Type B pancreatic cell (in vitro differentiated cells): Measurements from ENCODE around the gene PMAIP1. TPM values are rescaled to one million over a fixed set of nuclear protein-coding genes. Genes with fewer than 3 reads are reported as not detected.

Experiments used
- DNase-seq: peaks from one replicate; pipeline ENCODE4 v3.0.0; 2021; ENCODE audit warnings: mixed read lengths; ENCODE audit not compliant: unreplicated experiment; ENCODE audit errors: extremely low spot score
- H3K27ac Mint-ChIP-seq: 2 replicates; pipeline ENCODE4 v1.8.0; 2021; ENCODE audit warnings: mild to moderate bottlenecking, mixed read lengths
- H3K27me3 Mint-ChIP-seq: 2 replicates; pipeline ENCODE4 v1.8.0; 2021; ENCODE audit warnings: mixed read lengths
- H3K36me3 Mint-ChIP-seq: 2 replicates; pipeline ENCODE4 v1.8.0; 2021; ENCODE audit warnings: mixed read lengths
- H3K4me1 Mint-ChIP-seq: one replicate; pipeline ENCODE4 v1.8.0; 2021; ENCODE audit warnings: mixed read lengths; ENCODE audit not compliant: unreplicated experiment
- H3K4me3 Mint-ChIP-seq: 2 replicates; pipeline ENCODE4 v1.8.0; 2021; ENCODE audit warnings: mild to moderate bottlenecking, mixed read lengths
- H3K9me3 Mint-ChIP-seq: 2 replicates; pipeline ENCODE4 v1.8.0; 2021; ENCODE audit warnings: mixed read lengths
- CTCF ChIP-seq: fragments of 200-600 bp; sonication (generic); conservative IDR thresholded peaks from 2 replicates; pipeline ENCODE4 v1.5.0; 2021; ENCODE audit warnings: antibody characterized with exemption, mild to moderate bottlenecking
- total RNA-seq: library from RNA; stranded (reverse); gene quantifications from 2 replicates; pipeline ENCODE4 v1.2.1, GENCODE V29; 2021; ENCODE audit warnings: low replicate concordance

PMAIP1 gene
- total RNA-seq, 1 donor from 2014 or later = 16.5 TPM

- Mint-ChIP-seq H3K36me3 (no peaks in the 10 kb centered on the region), H3K27me3 (no peaks in the 10 kb centered on the region), H3K4me3 (no peak overlapping the region), H3K27ac (no peak overlapping the region), H3K4me1 (peaks cover 4% of the 10 kb centered on the region), H3K9me3 (peaks cover 4% of the 10 kb centered on the region)
- no peak for DNase-seq
- TF ChIP-seq CTCF = no peak
Observed at GRCh38 chr18:59942601-59943000, 42.8 kb downstream of the PMAIP1 start.

GRCh38 chr18:59945544-59945943 lies 45.7 kb downstream of the PMAIP1 start:
- Mint-ChIP-seq H3K27me3 (no peaks in the 10 kb centered on the region), H3K9me3 (peaks cover 4% of the 10 kb centered on the region), H3K4me3 (no peak overlapping the region), H3K36me3 (no peaks in the 10 kb centered on the region), H3K4me1 (no peaks in the 10 kb centered on the region), H3K27ac (no peak overlapping the region)
- DNase-seq = no peak
- TF ChIP-seq CTCF = no peak

- no peak for DNase-seq
- Mint-ChIP-seq H3K9me3 (peaks cover 4% of the 10 kb centered on the region), H3K27me3 (no peaks in the 10 kb centered on the region), H3K4me1 (no peaks in the 10 kb centered on the region), H3K4me3 (no peak overlapping the region), H3K36me3 (no peaks in the 10 kb centered on the region), H3K27ac (no peak overlapping the region)
- no peak for TF ChIP-seq CTCF
Observed at GRCh38 chr18:59950215-59950944, 50.6 kb downstream of the PMAIP1 start.

GRCh38 chr18:59951591-59951990 lies 51.8 kb downstream of the PMAIP1 start:
- Mint-ChIP-seq H3K9me3 (peaks cover 4% of the 10 kb centered on the region), H3K36me3 (no peaks in the 10 kb centered on the region), H3K4me3 (no peak overlapping the region), H3K4me1 (no peaks in the 10 kb centered on the region), H3K27me3 (no peaks in the 10 kb centered on the region), H3K27ac (no peak overlapping the region)
- no peak for DNase-seq
- TF ChIP-seq CTCF = no peak

GRCh38 chr18:59952283-59953007 lies 52.6 kb downstream of the PMAIP1 start:
- Mint-ChIP-seq H3K27ac (no peak overlapping the region), H3K9me3 (no peaks in the 10 kb centered on the region), H3K27me3 (no peaks in the 10 kb centered on the region), H3K36me3 (no peaks in the 10 kb centered on the region), H3K4me1 (no peaks in the 10 kb centered on the region), H3K4me3 (no peak overlapping the region)
- no peak for DNase-seq
- no peak for TF ChIP-seq CTCF

Other genes with a start within 250 kb of the PMAIP1 start
- gene CCBE1, start 202.6 kb upstream of the PMAIP1 start, total RNA-seq = 8.3 and 51.3 TPM in 2 replicates